HCT116 (cell line): ENCODE measurements around the gene PGGT1B.

ENCODE experiments used
- EZH2phosphoT487 ChIP-seq: fragments of 200-600 bp; IDR thresholded peaks from 2 replicates; pipeline ENCODE4 v1.6.1; 2018; ENCODE audit warnings: antibody characterized with exemption, borderline replicate concordance
- POLR2A ChIP-seq: IDR thresholded peaks from 2 replicates; pipeline ENCODE4 v1.7.0; 2011; ENCODE audit warnings: borderline replicate concordance; ENCODE audit not compliant: insufficient read depth, insufficient read length; ENCODE audit errors: extremely low read depth
- POLR2AphosphoS5 ChIP-seq: IDR thresholded peaks from 2 replicates; pipeline ENCODE4 v1.6.1; 2011; ENCODE audit warnings: mild to moderate bottlenecking, low read depth, low read length, moderate library complexity
- RAD21 ChIP-seq: IDR thresholded peaks from 2 replicates; pipeline ENCODE4 v1.6.1; 2012; ENCODE audit warnings: low read depth, mild to moderate bottlenecking
- TF ChIP-seq, protein P1 (sequence below), 3 experiments: fragments of 200-600 bp in 1 of 3; sonication (generic) in 1 of 3; IDR thresholded peaks in 2 of 3; conservative IDR thresholded peaks in 1 of 3; 2 replicates each; pipeline ENCODE4 v1.5.1; 2012 to 2017; ENCODE audit warnings: low read depth in 2 of 3, low read length in 2 of 3, antibody characterized with exemption in 1 of 3, borderline replicate concordance in 1 of 3, control low read depth in 1 of 3, mild to moderate bottlenecking in 1 of 3, mixed read lengths in 1 of 3, mixed run types in 1 of 3, moderate library complexity in 1 of 3; ENCODE audit not compliant: insufficient read depth in 1 of 3

- no peak for TF ChIP-seq POLR2A
- no peak for TF ChIP-seq POLR2AphosphoS5
- TF ChIP-seq RAD21, result no peak
- TF ChIP-seq, protein P1, sequence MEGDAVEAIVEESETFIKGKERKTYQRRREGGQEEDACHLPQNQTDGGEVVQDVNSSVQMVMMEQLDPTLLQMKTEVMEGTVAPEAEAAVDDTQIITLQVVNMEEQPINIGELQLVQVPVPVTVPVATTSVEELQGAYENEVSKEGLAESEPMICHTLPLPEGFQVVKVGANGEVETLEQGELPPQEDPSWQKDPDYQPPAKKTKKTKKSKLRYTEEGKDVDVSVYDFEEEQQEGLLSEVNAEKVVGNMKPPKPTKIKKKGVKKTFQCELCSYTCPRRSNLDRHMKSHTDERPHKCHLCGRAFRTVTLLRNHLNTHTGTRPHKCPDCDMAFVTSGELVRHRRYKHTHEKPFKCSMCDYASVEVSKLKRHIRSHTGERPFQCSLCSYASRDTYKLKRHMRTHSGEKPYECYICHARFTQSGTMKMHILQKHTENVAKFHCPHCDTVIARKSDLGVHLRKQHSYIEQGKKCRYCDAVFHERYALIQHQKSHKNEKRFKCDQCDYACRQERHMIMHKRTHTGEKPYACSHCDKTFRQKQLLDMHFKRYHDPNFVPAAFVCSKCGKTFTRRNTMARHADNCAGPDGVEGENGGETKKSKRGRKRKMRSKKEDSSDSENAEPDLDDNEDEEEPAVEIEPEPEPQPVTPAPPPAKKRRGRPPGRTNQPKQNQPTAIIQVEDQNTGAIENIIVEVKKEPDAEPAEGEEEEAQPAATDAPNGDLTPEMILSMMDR (IDR thresholded peaks at IDR 0.05 in 2 of 3, conservative IDR thresholded peaks at IDR 0.05 in 1 of 3; ENCODE audit: borderline replicate concordance in 1 of 3, insufficient read depth in 1 of 3, low read depth in 2 of 3, low read length in 2 of 3), result no peak
- TF ChIP-seq EZH2phosphoT487, result no peak
Observed at GRCh38 chr5:115160975-115161475, 101.7 kb downstream of the PGGT1B start.
